Neural progenitor cell (in vitro differentiated cells): ENCODE measurements around the gene DNM2. TPM values are rescaled to one million over a fixed set of nuclear protein-coding genes. Genes with fewer than 3 reads are reported as not detected.
A peak's percentile ranks its signal among the peaks of the same experiment; 100 is the strongest.

Source experiments
- DNase-seq: peaks from one replicate; pipeline ENCODE4 v3.0.0-alpha.2; 2016; ENCODE audit warnings: low spot score
- H2AFZ ChIP-seq: fragments of 200-600 bp; sonication (generic); replicated peaks from 2 replicates; pipeline ENCODE4 v1.6.1; 2016; ENCODE audit warnings: antibody characterized with exemption
- H3F3A ChIP-seq: fragments of 200-600 bp; sonication (generic); 2 replicates; pipeline ENCODE4 v1.6.1; 2016; ENCODE audit warnings: antibody characterized with exemption, low read depth
- H3K27ac ChIP-seq: fragments of 200-600 bp; sonication (generic); 2 replicates; pipeline ENCODE4 v1.5.1; 2016; ENCODE audit warnings: mild to moderate bottlenecking
- H3K27me3 ChIP-seq: fragments of 200-600 bp; sonication (generic); 2 replicates; pipeline ENCODE4 v1.6.1; 2016; ENCODE audit warnings: mild to moderate bottlenecking, moderate library complexity
- H3K36me3 ChIP-seq: fragments of 200-600 bp; sonication (generic); 2 replicates; pipeline ENCODE4 v1.5.1; 2016
- H3K4me1 ChIP-seq: fragments of 200-600 bp; sonication (generic); 2 replicates; pipeline ENCODE4 v1.6.1; 2016; ENCODE audit warnings: mixed run types
- H3K4me2 ChIP-seq: fragments of 200-600 bp; sonication (generic); 2 replicates; pipeline ENCODE4 v1.6.1; 2016
- H3K4me3 ChIP-seq: fragments of 200-600 bp; sonication (generic); 2 replicates; pipeline ENCODE4 v1.5.1; 2016
- H3K79me2 ChIP-seq: fragments of 200-600 bp; sonication (generic); 2 replicates; pipeline ENCODE4 v1.6.1; 2016; ENCODE audit warnings: low read depth
- H3K9ac ChIP-seq: fragments of 200-600 bp; sonication (generic); 2 replicates; pipeline ENCODE4 v1.6.1; 2016
- H3K9me3 ChIP-seq: fragments of 200-600 bp; sonication (generic); 2 replicates; pipeline ENCODE4 v1.5.1; 2016; ENCODE audit warnings: low read depth
- H4K20me1 ChIP-seq: fragments of 200-600 bp; sonication (generic); 2 replicates; pipeline ENCODE4 v1.6.1; 2016; ENCODE audit warnings: low read depth
- H3K27ac Mint-ChIP-seq: 3 replicates; pipeline ENCODE4 v1.8.0; 2021; ENCODE audit warnings: mixed read lengths
- H3K27me3 Mint-ChIP-seq: 2 replicates; pipeline ENCODE4 v1.8.0; 2022; ENCODE audit warnings: low read depth, mild to moderate bottlenecking, inconsistent platforms, moderate library complexity, mixed read lengths; ENCODE audit not compliant: insufficient read depth
- H3K36me3 Mint-ChIP-seq: 3 replicates; pipeline ENCODE4 v1.8.0; 2021; ENCODE audit warnings: mixed read lengths
- H3K4me1 Mint-ChIP-seq: 3 replicates; pipeline ENCODE4 v1.8.0; 2021; ENCODE audit warnings: mixed read lengths
- H3K4me3 Mint-ChIP-seq: 3 replicates; pipeline ENCODE4 v1.8.0; 2021; ENCODE audit warnings: mild to moderate bottlenecking, moderate library complexity, mixed read lengths
- H3K9me3 Mint-ChIP-seq: 3 replicates; pipeline ENCODE4 v1.8.0; 2020; ENCODE audit warnings: mixed read lengths
- EZH2 ChIP-seq: fragments of 200-600 bp; sonication (generic); IDR thresholded peaks from 2 replicates; pipeline ENCODE4 v1.6.1; 2017; ENCODE audit warnings: antibody characterized with exemption, mild to moderate bottlenecking, moderate library complexity
- EZH2phosphoT487 ChIP-seq: fragments of 200-600 bp; sonication (generic); IDR thresholded peaks from 2 replicates; pipeline ENCODE4 v1.6.1; 2017; ENCODE audit warnings: antibody characterized with exemption
- total RNA-seq: library from RNA; depleted of rRNA; stranded (reverse); fragments of >200 nt; gene quantifications from 2 replicates; pipeline ENCODE4 v1.2.3, GENCODE V29; 2015; ENCODE audit warnings: low replicate concordance
- TF ChIP-seq, protein P1 (sequence below): fragments of 200-600 bp; sonication (generic); IDR thresholded peaks from 2 replicates; pipeline ENCODE4 v1.5.1; 2017; ENCODE audit warnings: antibody characterized with exemption, mild to moderate bottlenecking

The DNM2 gene
- total RNA-seq, 1 donor from 2014 or later = 49.9 TPM

DNA sequence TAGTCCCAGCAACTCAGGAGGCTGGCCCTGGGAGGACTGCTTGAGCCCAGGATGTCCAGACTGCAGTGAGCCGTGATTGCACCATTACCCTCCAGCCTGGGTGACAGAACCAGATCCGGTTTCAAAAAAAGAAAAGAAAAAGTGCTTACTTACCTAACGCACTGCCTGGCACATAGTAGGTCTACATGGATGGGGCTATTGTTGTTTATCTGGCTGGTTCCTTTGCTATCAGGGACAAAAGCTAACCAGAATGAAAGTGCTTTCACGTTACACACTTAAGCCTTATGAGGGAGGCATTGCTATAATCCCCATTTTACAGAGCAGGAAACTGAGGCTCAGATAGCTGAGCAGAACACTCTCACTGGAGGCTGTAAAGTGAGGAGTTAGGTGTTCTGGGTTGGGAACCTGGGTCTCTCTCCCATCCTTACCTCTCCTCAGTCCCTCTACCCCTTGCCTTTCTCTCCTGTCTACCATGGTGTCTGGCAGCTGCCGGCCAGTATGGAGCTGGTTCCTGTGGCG is 2.8 kb downstream of the DNM2 start:
- H2AFZ ChIP-seq = no peak overlapping the region
- no peak overlapping the region for H3K4me3 ChIP-seq
- H3K27me3 Mint-ChIP-seq = peaks cover 2% of the 10 kb centered on the region
- H4K20me1 ChIP-seq = peaks cover 60% of the 10 kb centered on the region
- no peaks in the 10 kb centered on the region for H3K36me3 ChIP-seq
- DNase-seq = no peak
- H3K4me2 ChIP-seq = no peak overlapping the region
- H3K4me1 ChIP-seq = peaks cover 10% of the 10 kb centered on the region
- peak overlapping the region; percentile 43 for H3K4me3 Mint-ChIP-seq
- peaks cover 11% of the 10 kb centered on the region for H3F3A ChIP-seq
- no peaks in the 10 kb centered on the region for H3K27me3 ChIP-seq
- peaks cover 2% of the 10 kb centered on the region for H3K36me3 Mint-ChIP-seq
- peaks cover 16% of the 10 kb centered on the region for H3K4me1 Mint-ChIP-seq
- H3K9ac ChIP-seq = no peak overlapping the region
- TF ChIP-seq, protein P1, sequence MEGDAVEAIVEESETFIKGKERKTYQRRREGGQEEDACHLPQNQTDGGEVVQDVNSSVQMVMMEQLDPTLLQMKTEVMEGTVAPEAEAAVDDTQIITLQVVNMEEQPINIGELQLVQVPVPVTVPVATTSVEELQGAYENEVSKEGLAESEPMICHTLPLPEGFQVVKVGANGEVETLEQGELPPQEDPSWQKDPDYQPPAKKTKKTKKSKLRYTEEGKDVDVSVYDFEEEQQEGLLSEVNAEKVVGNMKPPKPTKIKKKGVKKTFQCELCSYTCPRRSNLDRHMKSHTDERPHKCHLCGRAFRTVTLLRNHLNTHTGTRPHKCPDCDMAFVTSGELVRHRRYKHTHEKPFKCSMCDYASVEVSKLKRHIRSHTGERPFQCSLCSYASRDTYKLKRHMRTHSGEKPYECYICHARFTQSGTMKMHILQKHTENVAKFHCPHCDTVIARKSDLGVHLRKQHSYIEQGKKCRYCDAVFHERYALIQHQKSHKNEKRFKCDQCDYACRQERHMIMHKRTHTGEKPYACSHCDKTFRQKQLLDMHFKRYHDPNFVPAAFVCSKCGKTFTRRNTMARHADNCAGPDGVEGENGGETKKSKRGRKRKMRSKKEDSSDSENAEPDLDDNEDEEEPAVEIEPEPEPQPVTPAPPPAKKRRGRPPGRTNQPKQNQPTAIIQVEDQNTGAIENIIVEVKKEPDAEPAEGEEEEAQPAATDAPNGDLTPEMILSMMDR = no peak
- TF ChIP-seq EZH2 (no peak), EZH2phosphoT487 (no peak)
- peaks cover 77% of the 10 kb centered on the region for H3K79me2 ChIP-seq
- H3K9me3 Mint-ChIP-seq = no peaks in the 10 kb centered on the region
- no peak overlapping the region for H3K27ac Mint-ChIP-seq
- no peak overlapping the region for H3K27ac ChIP-seq
- no peaks in the 10 kb centered on the region for H3K9me3 ChIP-seq

DNA sequence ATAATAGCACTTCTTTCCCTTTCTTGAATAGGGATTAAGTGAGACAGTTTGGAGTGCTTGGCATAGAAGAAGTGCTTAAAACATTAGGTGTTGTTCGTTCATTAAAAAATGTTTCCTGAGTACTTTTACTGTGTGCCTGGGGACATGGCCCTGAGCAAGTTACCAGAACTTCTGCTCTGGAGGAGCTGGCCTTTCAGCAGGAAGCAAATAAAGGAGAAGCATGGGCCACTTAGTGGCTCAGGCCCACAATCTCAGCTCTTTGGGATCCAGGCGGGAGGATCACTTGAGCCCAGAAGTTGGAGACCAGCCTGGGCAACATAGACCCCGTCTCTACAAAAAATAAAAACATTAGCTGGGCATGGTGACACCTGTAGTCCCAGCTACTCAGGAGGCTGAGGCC is 5.7 kb downstream of the DNM2 start:
- no peak overlapping the region for H3K27ac Mint-ChIP-seq
- peaks cover 74% of the 10 kb centered on the region for H4K20me1 ChIP-seq
- no peaks in the 10 kb centered on the region for H3K27me3 ChIP-seq
- TF ChIP-seq, protein P1 = no peak
- no peak for TF ChIP-seq EZH2
- H3K9me3 ChIP-seq = no peaks in the 10 kb centered on the region
- peaks cover 100% of the 10 kb centered on the region for H3K79me2 ChIP-seq
- H3K4me1 ChIP-seq = peaks cover 10% of the 10 kb centered on the region
- no peaks in the 10 kb centered on the region for H3F3A ChIP-seq
- H3K9me3 Mint-ChIP-seq = no peaks in the 10 kb centered on the region
- no peaks in the 10 kb centered on the region for H3K27me3 Mint-ChIP-seq
- no peak overlapping the region for H3K4me2 ChIP-seq
- H3K36me3 Mint-ChIP-seq = peaks cover 11% of the 10 kb centered on the region
- H3K36me3 ChIP-seq = no peaks in the 10 kb centered on the region
- no peak overlapping the region for H3K4me3 ChIP-seq
- H3K4me3 Mint-ChIP-seq = no peak overlapping the region
- no peak overlapping the region for H2AFZ ChIP-seq
- peaks cover 11% of the 10 kb centered on the region for H3K4me1 Mint-ChIP-seq
- H3K27ac ChIP-seq = no peak overlapping the region
- no peak for DNase-seq
- H3K9ac ChIP-seq = no peak overlapping the region

DNA sequence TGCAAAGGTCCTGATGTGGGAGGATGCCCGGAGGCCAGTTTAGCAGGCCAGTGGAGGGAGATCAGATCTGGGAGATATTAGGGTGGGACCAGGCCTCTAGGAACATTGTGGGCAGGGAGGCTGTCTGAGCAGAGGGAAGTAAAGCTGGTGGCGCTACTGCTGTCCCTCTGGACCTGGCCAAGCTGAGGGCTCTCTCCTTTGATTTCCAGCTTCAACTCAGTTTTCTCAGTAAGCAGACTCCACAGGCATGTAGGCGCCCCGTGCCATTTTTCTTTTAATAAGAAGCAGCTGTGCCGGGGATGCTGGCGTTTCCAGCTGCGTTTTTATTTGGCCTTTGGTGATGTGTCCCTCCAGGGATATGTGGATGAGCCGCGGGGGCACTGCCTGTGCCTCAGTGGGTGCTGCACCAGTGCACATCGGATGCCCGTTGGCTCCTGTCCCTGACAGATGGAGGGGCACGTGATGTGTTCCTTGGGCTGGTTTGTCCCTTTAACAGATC is 6.7 kb downstream of the DNM2 start:
- no peak overlapping the region for H3K27ac Mint-ChIP-seq
- H3K27me3 Mint-ChIP-seq = no peaks in the 10 kb centered on the region
- H3K9ac ChIP-seq = peak overlapping the region; percentile 20
- H3F3A ChIP-seq = no peaks in the 10 kb centered on the region
- no peak for TF ChIP-seq EZH2
- TF ChIP-seq EZH2phosphoT487 = no peak
- TF ChIP-seq, protein P1 = no peak
- peaks cover 3% of the 10 kb centered on the region for H3K4me1 ChIP-seq
- H3K36me3 Mint-ChIP-seq = peaks cover 9% of the 10 kb centered on the region
- no peaks in the 10 kb centered on the region for H3K9me3 Mint-ChIP-seq
- peaks cover 68% of the 10 kb centered on the region for H4K20me1 ChIP-seq
- peaks cover 7% of the 10 kb centered on the region for H3K4me1 Mint-ChIP-seq
- peak overlapping the region; percentile 63 for H3K27ac ChIP-seq
- H3K4me2 ChIP-seq = no peak overlapping the region
- no peaks in the 10 kb centered on the region for H3K27me3 ChIP-seq
- H3K9me3 ChIP-seq = no peaks in the 10 kb centered on the region
- H3K4me3 ChIP-seq = no peak overlapping the region
- H3K36me3 ChIP-seq = no peaks in the 10 kb centered on the region
- no peak for DNase-seq
- H2AFZ ChIP-seq = no peak overlapping the region
- H3K4me3 Mint-ChIP-seq = no peak overlapping the region
- H3K79me2 ChIP-seq = peaks cover 99% of the 10 kb centered on the region
